WTC11 (cell line): ENCODE data around the gene EFS. TPM values are rescaled to one million over a fixed set of nuclear protein-coding genes. Genes with fewer than 3 reads are reported as not detected.

ENCODE experiments used
- ATAC-seq: fragments of 200-7000 bp; cut with Tn5 transposase; 2 replicates; pipeline ENCODE4 v1.10.0; 2021; ENCODE audit warnings: mild to moderate bottlenecking, moderate library complexity
- CTCF ChIA-PET: fragments of 300-600 bp; sonication (Branson Sonifier 250); formaldehyde crosslinking; loops from one replicate; lab custom pipeline; 2021; ENCODE audit warnings: antibody characterized with exemption; lab: Charles Lee
- POLR2A ChIA-PET: fragments of 350-600 bp; sonication (Branson Sonifier 250); formaldehyde crosslinking; loops from one replicate; lab custom pipeline; 2021; ENCODE audit warnings: antibody characterized with exemption; lab: Charles Lee
- DNase-seq: peaks from one replicate; pipeline ENCODE4 v3.0.0; 2021; ENCODE audit warnings: low spot score
- H3K27ac Mint-ChIP-seq: 2 replicates; pipeline ENCODE4 v1.8.0; 2021; ENCODE audit warnings: mixed read lengths
- H3K27me3 Mint-ChIP-seq: 2 replicates; pipeline ENCODE4 v1.8.0; 2021; ENCODE audit warnings: low read depth, mild to moderate bottlenecking, moderate library complexity, mixed read lengths
- H3K36me3 Mint-ChIP-seq: 2 replicates; pipeline ENCODE4 v1.8.0; 2021; ENCODE audit warnings: mixed read lengths
- H3K4me1 Mint-ChIP-seq: 2 replicates; pipeline ENCODE4 v1.8.0; 2022; ENCODE audit warnings: mixed read lengths
- H3K4me3 Mint-ChIP-seq: 2 replicates; pipeline ENCODE4 v1.8.0; 2021; ENCODE audit warnings: mild to moderate bottlenecking, moderate library complexity, mixed read lengths
- H3K9me3 Mint-ChIP-seq: 2 replicates; pipeline ENCODE4 v1.8.0; 2021; ENCODE audit warnings: mixed read lengths
- CBFB ChIP-seq: sonication (generic); formaldehyde crosslinking; IDR thresholded peaks from 2 replicates; pipeline ENCODE4 v1.8.1; 2022; ENCODE audit warnings: mild to moderate bottlenecking, low read depth, missing genetic modification reagents
- CREB1 ChIP-seq: sonication (generic); formaldehyde crosslinking; IDR thresholded peaks from 2 replicates; pipeline ENCODE4 v1.8.0; 2023; ENCODE audit warnings: mild to moderate bottlenecking, missing genetic modification reagents
- FOXK1 ChIP-seq: sonication (generic); formaldehyde crosslinking; IDR thresholded peaks from 2 replicates; pipeline ENCODE4 v1.8.0; 2022; ENCODE audit warnings: mild to moderate bottlenecking, moderate library complexity, missing genetic modification reagents
- GRHL2 ChIP-seq: fragments of 250-450 bp; sonication (Bioruptor Pico); IDR thresholded peaks from 2 replicates; pipeline ENCODE4 v1.8.0; 2022; ENCODE audit warnings: mild to moderate bottlenecking, moderate library complexity; ENCODE audit not compliant: insufficient replicate concordance, severe bottlenecking
- IRF2 ChIP-seq: sonication (generic); formaldehyde crosslinking; IDR thresholded peaks from 2 replicates; pipeline ENCODE4 v1.8.0; 2022; ENCODE audit warnings: low read depth, missing genetic modification reagents, borderline replicate concordance
- KAT7 ChIP-seq: sonication (generic); formaldehyde crosslinking; IDR thresholded peaks from 2 replicates; pipeline ENCODE4 v1.8.1; 2023; ENCODE audit warnings: missing genetic modification reagents, mild to moderate bottlenecking, borderline replicate concordance
- MYBL2 ChIP-seq: sonication (generic); formaldehyde crosslinking; IDR thresholded peaks from 2 replicates; pipeline ENCODE4 v1.8.1; 2023; ENCODE audit warnings: mild to moderate bottlenecking, moderate library complexity, missing genetic modification reagents
- RELA ChIP-seq: sonication (generic); formaldehyde crosslinking; IDR thresholded peaks from 2 replicates; pipeline ENCODE4 v1.8.1; 2022; ENCODE audit warnings: missing genetic modification reagents, mild to moderate bottlenecking, borderline replicate concordance
- SMAD4 ChIP-seq: sonication (generic); formaldehyde crosslinking; IDR thresholded peaks from 2 replicates; pipeline ENCODE4 v1.8.0; 2022; ENCODE audit warnings: mild to moderate bottlenecking, missing genetic modification reagents
- TCF7 ChIP-seq: sonication (generic); formaldehyde crosslinking; IDR thresholded peaks from 2 replicates; pipeline ENCODE4 v1.8.0; 2022; ENCODE audit warnings: mild to moderate bottlenecking, low read depth, missing genetic modification reagents, moderate library complexity
- ZBTB21 ChIP-seq: sonication (generic); formaldehyde crosslinking; IDR thresholded peaks from 2 replicates; pipeline ENCODE4 v1.8.1; 2023; ENCODE audit warnings: mild to moderate bottlenecking, missing genetic modification reagents, borderline replicate concordance
- ZNF263 ChIP-seq: sonication (generic); formaldehyde crosslinking; IDR thresholded peaks from 2 replicates; pipeline ENCODE4 v1.8.1; 2022; ENCODE audit warnings: low read depth, mild to moderate bottlenecking, moderate library complexity, missing genetic modification reagents
- total RNA-seq: library from RNA; stranded (reverse); gene quantifications from 3 replicates; pipeline ENCODE4 v1.2.3, GENCODE V29; 2021
- TF ChIP-seq, protein P1 (sequence below): fragments of 250-450 bp; sonication (Bioruptor Pico); IDR thresholded peaks from 2 replicates; pipeline ENCODE4 v1.9.0; 2021; ENCODE audit warnings: mild to moderate bottlenecking
- TF ChIP-seq, protein P2 (sequence below): sonication (generic); formaldehyde crosslinking; IDR thresholded peaks from 2 replicates; pipeline ENCODE4 v1.8.0; 2022; ENCODE audit warnings: mild to moderate bottlenecking, missing genetic modification reagents
- TF ChIP-seq, protein P3 (sequence below): sonication (generic); formaldehyde crosslinking; IDR thresholded peaks from 2 replicates; pipeline ENCODE4 v1.8.1; 2022; ENCODE audit warnings: mild to moderate bottlenecking, missing genetic modification reagents, moderate library complexity, borderline replicate concordance
- TF ChIP-seq, protein P4 (sequence below): sonication (generic); formaldehyde crosslinking; conservative IDR thresholded peaks from 2 replicates; pipeline ENCODE4 v1.8.1; 2022; ENCODE audit warnings: mild to moderate bottlenecking, missing genetic modification reagents
- TF ChIP-seq, protein P5 (sequence below): fragments of 200-600 bp; IDR thresholded peaks from 2 replicates; pipeline ENCODE4 v1.8.0; 2022; ENCODE audit warnings: antibody characterized with exemption
- TF ChIP-seq, protein P6 (sequence below): sonication (generic); formaldehyde crosslinking; IDR thresholded peaks from 2 replicates; pipeline ENCODE4 v1.8.1; 2022; ENCODE audit warnings: low read depth, mild to moderate bottlenecking, moderate library complexity, missing genetic modification reagents, borderline replicate concordance
- TF ChIP-seq, protein P7 (sequence below): fragments of 250-450 bp; sonication (Bioruptor Pico); IDR thresholded peaks from 2 replicates; pipeline ENCODE4 v1.9.0; 2021; ENCODE audit warnings: moderate library complexity, mild to moderate bottlenecking, inconsistent platforms, borderline replicate concordance
- TF ChIP-seq, protein P8 (sequence below): sonication (generic); formaldehyde crosslinking; IDR thresholded peaks from 2 replicates; pipeline ENCODE4 v1.8.1; 2023; ENCODE audit warnings: mild to moderate bottlenecking, missing genetic modification reagents
- TF ChIP-seq, protein P9 (sequence below): sonication (generic); formaldehyde crosslinking; IDR thresholded peaks from 2 replicates; pipeline ENCODE4 v1.8.1; 2023; ENCODE audit warnings: mild to moderate bottlenecking, missing genetic modification reagents, moderate library complexity

EFS gene
- total RNA-seq, 1 experiment from 2014 or later, result 35.3 TPM

DNA sequence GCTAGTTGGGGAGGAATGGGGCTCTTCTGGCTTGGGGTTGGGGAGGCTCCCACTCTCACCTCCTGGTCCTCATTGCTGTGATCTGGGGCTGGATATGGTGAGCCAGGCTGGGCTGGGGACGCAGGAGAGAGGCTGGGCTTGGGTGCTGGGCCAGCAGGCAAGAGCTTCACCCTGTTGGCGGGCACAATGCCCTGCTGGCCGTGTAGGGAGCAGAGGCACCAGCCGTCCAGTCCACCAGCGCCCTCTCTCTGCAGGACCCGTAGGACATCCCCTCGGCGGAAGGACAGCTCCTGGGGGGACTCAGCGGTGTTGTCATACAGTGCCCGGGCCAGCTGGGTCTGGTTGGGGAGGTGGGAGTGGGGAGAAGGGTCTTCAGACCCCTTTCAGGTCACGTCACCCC lies 4.5 kb downstream of the EFS start (continued):
- TF ChIP-seq, protein P1, sequence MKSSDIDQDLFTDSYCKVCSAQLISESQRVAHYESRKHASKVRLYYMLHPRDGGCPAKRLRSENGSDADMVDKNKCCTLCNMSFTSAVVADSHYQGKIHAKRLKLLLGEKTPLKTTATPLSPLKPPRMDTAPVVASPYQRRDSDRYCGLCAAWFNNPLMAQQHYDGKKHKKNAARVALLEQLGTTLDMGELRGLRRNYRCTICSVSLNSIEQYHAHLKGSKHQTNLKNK (CRISPR knock-in tag), result no peak
- TF ChIP-seq, protein P2, sequence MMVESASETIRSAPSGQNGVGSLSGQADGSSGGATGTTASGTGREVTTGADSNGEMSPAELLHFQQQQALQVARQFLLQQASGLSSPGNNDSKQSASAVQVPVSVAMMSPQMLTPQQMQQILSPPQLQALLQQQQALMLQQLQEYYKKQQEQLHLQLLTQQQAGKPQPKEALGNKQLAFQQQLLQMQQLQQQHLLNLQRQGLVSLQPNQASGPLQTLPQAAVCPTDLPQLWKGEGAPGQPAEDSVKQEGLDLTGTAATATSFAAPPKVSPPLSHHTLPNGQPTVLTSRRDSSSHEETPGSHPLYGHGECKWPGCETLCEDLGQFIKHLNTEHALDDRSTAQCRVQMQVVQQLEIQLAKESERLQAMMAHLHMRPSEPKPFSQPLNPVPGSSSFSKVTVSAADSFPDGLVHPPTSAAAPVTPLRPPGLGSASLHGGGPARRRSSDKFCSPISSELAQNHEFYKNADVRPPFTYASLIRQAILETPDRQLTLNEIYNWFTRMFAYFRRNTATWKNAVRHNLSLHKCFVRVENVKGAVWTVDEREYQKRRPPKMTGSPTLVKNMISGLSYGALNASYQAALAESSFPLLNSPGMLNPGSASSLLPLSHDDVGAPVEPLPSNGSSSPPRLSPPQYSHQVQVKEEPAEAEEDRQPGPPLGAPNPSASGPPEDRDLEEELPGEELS (CRISPR knock-in tag), result no peak
- no peak for TF ChIP-seq CBFB (CRISPR knock-in tag)
- TF ChIP-seq ZNF263 (CRISPR knock-in tag), result no peak
- TF ChIP-seq, protein P3, sequence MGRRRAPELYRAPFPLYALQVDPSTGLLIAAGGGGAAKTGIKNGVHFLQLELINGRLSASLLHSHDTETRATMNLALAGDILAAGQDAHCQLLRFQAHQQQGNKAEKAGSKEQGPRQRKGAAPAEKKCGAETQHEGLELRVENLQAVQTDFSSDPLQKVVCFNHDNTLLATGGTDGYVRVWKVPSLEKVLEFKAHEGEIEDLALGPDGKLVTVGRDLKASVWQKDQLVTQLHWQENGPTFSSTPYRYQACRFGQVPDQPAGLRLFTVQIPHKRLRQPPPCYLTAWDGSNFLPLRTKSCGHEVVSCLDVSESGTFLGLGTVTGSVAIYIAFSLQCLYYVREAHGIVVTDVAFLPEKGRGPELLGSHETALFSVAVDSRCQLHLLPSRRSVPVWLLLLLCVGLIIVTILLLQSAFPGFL, result no peak
- TF ChIP-seq ZBTB21 (CRISPR knock-in tag), result no peak
- TF ChIP-seq, protein P4, sequence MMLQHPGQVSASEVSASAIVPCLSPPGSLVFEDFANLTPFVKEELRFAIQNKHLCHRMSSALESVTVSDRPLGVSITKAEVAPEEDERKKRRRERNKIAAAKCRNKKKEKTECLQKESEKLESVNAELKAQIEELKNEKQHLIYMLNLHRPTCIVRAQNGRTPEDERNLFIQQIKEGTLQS (CRISPR knock-in tag), result no peak
- no peak for TF ChIP-seq SMAD4 (CRISPR knock-in tag)
- TF ChIP-seq, all 79 proteins: peak for 0

DNA sequence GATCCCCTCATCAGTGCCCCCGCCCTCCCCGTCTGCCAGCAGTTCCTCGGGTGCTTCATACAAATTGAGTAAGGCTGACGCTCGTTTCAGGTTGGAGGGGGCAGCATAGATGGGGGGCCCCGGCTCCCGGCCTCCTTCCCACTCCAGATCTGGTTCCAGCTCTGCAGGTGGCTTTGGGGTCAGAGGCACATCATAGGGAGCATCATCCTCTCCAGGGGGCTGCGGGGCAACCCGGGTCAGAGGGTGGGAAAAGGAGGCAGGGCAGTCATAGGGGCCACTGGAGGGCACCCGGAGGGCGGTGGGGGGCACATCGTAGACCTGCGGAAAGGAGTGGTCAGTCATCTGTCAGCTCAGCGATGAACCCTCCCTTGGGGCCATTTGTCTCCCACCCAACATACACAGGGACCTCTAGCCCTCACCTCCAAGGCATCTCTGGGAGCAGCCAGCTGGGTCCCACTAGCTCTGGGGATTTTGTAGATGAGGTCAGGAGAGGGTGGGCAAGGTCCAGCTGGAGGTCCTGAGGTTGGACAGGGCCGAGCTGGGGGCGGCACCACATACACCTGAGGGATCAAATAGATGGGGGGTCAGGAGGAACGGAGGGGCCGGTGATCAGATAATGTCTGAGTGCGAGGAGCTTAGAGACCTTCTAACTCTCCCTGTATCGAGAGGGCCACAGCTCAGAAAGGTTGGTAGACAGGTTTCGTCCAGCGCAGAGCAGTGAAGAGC lies 5.1 kb downstream of the EFS start:
- no peak overlapping the region for H3K27ac Mint-ChIP-seq
- DNase-seq, result no peak
- H3K9me3 Mint-ChIP-seq, result no peaks in the 10 kb centered on the region
- no peak for ATAC-seq
- peaks cover 7% of the 10 kb centered on the region for H3K27me3 Mint-ChIP-seq
- ChIA-PET CTCF (interaction anchor here (0.6 to 9.1 kb wide), 39 partner anchors 8 to 288 kb away, joined by 3 to 95 read pairs (median 4); partner anchors contain the start of genes BCL2L2, CMTM5, PABPN1 and PPP1R3E), POLR2A (interaction anchor here (1.0 to 1.2 kb wide), 3 partner anchors 7 to 38 kb away, joined by 3 to 8 read pairs (median 5); partner anchors contain the start of genes PABPN1 and SLC22A17)
- H3K4me3 Mint-ChIP-seq, result no peak overlapping the region
- H3K4me1 Mint-ChIP-seq, result peaks cover 22% of the 10 kb centered on the region
- H3K36me3 Mint-ChIP-seq, result peaks cover 17% of the 10 kb centered on the region
- TF ChIP-seq TCF7 (CRISPR knock-in tag), result no peak
- no peak for TF ChIP-seq GRHL2 (CRISPR knock-in tag)
- TF ChIP-seq, protein P5, sequence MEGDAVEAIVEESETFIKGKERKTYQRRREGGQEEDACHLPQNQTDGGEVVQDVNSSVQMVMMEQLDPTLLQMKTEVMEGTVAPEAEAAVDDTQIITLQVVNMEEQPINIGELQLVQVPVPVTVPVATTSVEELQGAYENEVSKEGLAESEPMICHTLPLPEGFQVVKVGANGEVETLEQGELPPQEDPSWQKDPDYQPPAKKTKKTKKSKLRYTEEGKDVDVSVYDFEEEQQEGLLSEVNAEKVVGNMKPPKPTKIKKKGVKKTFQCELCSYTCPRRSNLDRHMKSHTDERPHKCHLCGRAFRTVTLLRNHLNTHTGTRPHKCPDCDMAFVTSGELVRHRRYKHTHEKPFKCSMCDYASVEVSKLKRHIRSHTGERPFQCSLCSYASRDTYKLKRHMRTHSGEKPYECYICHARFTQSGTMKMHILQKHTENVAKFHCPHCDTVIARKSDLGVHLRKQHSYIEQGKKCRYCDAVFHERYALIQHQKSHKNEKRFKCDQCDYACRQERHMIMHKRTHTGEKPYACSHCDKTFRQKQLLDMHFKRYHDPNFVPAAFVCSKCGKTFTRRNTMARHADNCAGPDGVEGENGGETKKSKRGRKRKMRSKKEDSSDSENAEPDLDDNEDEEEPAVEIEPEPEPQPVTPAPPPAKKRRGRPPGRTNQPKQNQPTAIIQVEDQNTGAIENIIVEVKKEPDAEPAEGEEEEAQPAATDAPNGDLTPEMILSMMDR, result no peak
- TF ChIP-seq, protein P6, sequence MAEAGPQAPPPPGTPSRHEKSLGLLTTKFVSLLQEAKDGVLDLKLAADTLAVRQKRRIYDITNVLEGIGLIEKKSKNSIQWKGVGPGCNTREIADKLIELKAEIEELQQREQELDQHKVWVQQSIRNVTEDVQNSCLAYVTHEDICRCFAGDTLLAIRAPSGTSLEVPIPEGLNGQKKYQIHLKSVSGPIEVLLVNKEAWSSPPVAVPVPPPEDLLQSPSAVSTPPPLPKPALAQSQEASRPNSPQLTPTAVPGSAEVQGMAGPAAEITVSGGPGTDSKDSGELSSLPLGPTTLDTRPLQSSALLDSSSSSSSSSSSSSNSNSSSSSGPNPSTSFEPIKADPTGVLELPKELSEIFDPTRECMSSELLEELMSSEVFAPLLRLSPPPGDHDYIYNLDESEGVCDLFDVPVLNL (CRISPR knock-in tag), result no peak
- no peak for TF ChIP-seq RELA (CRISPR knock-in tag)
- TF ChIP-seq, protein P7, sequence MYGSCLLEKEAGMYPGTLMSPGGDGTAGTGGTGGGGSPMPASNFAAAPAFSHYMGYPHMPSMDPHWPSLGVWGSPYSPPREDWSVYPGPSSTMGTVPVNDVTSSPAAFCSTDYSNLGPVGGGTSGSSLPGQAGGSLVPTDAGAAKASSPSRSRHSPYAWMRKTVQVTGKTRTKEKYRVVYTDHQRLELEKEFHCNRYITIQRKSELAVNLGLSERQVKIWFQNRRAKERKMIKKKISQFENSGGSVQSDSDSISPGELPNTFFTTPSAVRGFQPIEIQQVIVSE, result no peak
- no peak for TF ChIP-seq SMAD4 (CRISPR knock-in tag)
- no peak for TF ChIP-seq IRF2 (CRISPR knock-in tag)
- TF ChIP-seq KAT7, result no peak
- TF ChIP-seq, protein P8, sequence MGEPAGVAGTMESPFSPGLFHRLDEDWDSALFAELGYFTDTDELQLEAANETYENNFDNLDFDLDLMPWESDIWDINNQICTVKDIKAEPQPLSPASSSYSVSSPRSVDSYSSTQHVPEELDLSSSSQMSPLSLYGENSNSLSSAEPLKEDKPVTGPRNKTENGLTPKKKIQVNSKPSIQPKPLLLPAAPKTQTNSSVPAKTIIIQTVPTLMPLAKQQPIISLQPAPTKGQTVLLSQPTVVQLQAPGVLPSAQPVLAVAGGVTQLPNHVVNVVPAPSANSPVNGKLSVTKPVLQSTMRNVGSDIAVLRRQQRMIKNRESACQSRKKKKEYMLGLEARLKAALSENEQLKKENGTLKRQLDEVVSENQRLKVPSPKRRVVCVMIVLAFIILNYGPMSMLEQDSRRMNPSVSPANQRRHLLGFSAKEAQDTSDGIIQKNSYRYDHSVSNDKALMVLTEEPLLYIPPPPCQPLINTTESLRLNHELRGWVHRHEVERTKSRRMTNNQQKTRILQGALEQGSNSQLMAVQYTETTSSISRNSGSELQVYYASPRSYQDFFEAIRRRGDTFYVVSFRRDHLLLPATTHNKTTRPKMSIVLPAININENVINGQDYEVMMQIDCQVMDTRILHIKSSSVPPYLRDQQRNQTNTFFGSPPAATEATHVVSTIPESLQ (CRISPR knock-in tag), result no peak
- no peak for TF ChIP-seq CREB1
- TF ChIP-seq MYBL2 (CRISPR knock-in tag), result no peak
- TF ChIP-seq, protein P4 (CRISPR knock-in tag), result no peak
- TF ChIP-seq FOXK1 (CRISPR knock-in tag), result no peak
- TF ChIP-seq ZNF263 (CRISPR knock-in tag), result no peak
- TF ChIP-seq, protein P9, sequence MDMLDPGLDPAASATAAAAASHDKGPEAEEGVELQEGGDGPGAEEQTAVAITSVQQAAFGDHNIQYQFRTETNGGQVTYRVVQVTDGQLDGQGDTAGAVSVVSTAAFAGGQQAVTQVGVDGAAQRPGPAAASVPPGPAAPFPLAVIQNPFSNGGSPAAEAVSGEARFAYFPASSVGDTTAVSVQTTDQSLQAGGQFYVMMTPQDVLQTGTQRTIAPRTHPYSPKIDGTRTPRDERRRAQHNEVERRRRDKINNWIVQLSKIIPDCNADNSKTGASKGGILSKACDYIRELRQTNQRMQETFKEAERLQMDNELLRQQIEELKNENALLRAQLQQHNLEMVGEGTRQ, result no peak
